HEK293T (cell line): ENCODE data around the gene CDHR1.
"Not testable (repeated sequence)": the region's sequence is repeated elsewhere in the genome, so short reads cannot be mapped to it uniquely, and the experiment has no call there.

Experiments
- ARNT ChIP-seq: fragments of 450-650 bp; IDR thresholded peaks from 2 replicates; pipeline ENCODE4 v1.6.1; 2017; ENCODE audit warnings: mild to moderate bottlenecking
- BHLHE40 ChIP-seq: fragments of 450-650 bp; IDR thresholded peaks from 2 replicates; pipeline ENCODE4 v1.6.1; 2016; ENCODE audit warnings: mild to moderate bottlenecking, moderate library complexity, borderline replicate concordance
- CTBP1 ChIP-seq: fragments of 450-650 bp; IDR thresholded peaks from 2 replicates; pipeline ENCODE4 v1.6.1; 2016; ENCODE audit warnings: borderline replicate concordance
- FOXA1 ChIP-seq: fragments of 450-650 bp; IDR thresholded peaks from 2 replicates; pipeline ENCODE4 v1.6.1; 2016; ENCODE audit warnings: mild to moderate bottlenecking
- FOXK2 ChIP-seq: fragments of 450-650 bp; IDR thresholded peaks from 2 replicates; pipeline ENCODE4 v1.6.1; 2016; ENCODE audit warnings: mild to moderate bottlenecking
- TARDBP ChIP-seq: fragments of 450-650 bp; IDR thresholded peaks from 2 replicates; pipeline ENCODE4 v1.6.1; 2016

DNA sequence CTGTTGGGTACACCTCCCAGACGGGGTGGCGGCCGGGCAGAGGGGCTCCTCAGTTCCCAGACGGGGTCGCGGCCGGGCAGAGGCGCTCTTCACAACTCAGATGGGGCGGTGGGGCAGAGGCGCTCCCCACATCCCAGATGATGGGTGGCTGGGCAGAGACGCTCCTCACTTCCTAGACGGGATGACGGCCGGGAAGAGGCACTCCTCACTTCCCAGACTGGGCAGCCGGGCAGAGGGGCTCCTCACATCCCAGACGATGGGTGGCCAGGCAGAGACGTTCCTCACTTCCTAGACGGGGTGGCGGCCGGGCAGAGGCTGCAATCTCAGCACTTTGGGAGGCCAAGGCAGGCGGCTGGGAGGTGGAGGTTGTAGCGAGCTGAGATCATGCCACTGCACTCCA lies 14.0 kb upstream of the CDHR1 start:
- TF ChIP-seq TARDBP, ARNT, FOXK2, BHLHE40, CTBP1, FOXA1: not testable (repeated sequence)
